ENCODE data around the gene VEZT.
"Not testable (repeated sequence)": the region's sequence is repeated elsewhere in the genome, so short reads cannot be mapped to it uniquely, and the experiment has no call there.

VEZT gene

GRCh38 chr12:95224202-95225170 is 6.9 kb downstream of the VEZT start:
- TF ChIP-seq POLR2A (IDR thresholded peaks at IDR 0.05; ENCODE audit: low read length) (no peak), GATA1 (IDR thresholded peaks at IDR 0.05; ENCODE audit: low read depth, low read length) (no peak)

DNA sequence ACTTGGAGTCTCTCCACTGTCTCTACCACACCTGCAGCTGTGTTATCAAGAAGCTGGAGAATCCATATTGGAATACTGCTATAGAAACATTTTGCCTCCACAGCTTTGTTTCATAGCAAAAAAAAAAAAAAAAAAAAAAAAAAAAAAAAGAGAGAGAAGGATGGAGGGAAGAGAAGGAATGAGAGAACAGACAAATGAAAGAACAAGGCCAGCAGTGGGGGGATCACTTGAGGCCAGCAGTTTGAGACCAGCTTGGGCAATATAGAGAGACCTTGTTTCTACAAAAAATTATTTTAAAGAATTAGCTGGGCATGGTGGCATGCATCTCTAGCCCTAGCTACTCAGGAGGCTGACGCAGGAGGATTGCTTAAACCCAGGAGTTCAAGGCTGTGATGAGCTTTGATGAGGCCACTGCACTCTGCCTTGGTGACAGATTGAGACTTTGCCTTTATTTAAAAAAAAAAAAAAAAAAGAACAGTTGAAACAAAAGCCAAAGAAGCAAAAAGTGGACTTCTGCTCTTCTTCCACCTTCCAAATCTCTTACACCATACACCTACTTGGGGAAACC is 8.1 kb downstream of the VEZT start:
- no peak for DNase-seq
- TF ChIP-seq GATA1 (IDR thresholded peaks at IDR 0.05; ENCODE audit: low read depth, low read length) (no peak), POLR2A (IDR thresholded peaks at IDR 0.05; ENCODE audit: low read length) (no peak)

More at GRCh38 chr12:95224202-95225170, 6.9 kb downstream of the VEZT start:
- peak; percentile 81 to 89 for DNase-seq

DNA sequence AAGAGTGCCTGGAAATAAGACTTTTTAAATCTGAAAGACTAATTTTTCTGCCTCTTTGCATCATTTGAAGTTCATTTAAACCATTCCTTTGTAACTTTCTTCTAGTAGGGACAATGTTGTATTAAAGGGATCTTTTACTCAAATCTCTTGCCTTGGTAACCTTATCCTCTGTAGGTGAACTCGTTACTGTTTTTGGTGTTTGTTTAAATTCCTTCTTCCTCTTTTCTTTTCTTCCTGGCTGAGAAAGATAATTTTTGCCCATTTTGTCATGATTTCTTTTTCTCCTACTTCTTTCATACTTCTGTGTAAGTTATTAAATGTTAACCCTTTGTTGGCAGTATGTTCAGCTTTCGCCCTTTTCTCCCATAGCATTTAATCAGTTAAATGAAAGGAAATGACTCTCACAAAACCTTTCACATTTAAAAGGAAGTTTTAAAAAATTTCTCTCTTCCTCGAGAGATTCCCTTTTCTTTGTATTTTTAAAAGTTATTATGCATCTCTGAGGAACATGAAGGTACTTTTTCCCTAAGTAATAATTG is 10.3 kb downstream of the VEZT start:
- DNase-seq, result no peak
- TF ChIP-seq POLR2A (IDR thresholded peaks at IDR 0.05; ENCODE audit: low read length), result no peak
- TF ChIP-seq GATA1 (IDR thresholded peaks at IDR 0.05; ENCODE audit: low read depth, low read length), result no peak

DNA sequence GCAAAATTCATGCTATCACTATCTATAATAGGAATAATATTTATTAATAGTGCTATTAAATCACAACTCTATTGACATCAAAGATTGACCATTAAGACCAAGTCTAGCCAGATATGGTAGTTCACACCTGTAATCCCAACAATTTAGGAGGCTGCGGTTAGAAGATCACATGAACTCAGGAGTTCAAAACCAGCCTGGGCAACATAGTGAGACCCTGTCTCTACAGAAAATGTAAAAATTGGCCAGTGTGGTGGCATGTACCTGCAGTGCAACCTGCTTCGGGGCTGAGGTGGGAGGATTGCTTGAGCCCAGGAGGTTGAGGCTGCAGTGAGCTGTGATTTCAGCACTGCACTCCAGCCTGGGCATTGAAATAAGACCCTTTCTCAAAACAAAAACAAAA is 11.0 kb downstream of the VEZT start:
- DNase-seq, result no peak
- TF ChIP-seq POLR2A (IDR thresholded peaks at IDR 0.05; ENCODE audit: low read length), result no peak

DNA sequence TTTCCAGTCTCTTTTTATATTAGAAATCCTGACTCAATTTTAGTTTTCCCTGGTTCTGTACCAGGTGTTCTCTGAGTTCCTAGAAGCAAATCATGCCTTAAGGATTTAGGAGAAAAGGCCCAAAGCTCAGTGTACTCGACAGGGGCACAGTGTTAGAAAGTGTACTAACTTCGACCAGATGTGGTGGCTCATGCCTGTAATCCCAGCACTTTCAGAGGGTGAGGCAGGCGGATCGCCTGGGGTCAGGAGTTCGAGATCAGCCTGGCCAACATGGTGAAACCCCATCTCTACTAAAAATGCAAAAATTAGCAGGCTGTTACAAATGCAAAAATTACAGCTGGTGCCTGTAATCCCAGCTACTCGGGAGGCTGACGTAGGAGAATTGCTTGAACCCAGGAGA is 12.0 kb downstream of the VEZT start:
- DNase-seq, result no peak

GRCh38 chr12:95230313-95230712 is 12.7 kb downstream of the VEZT start:
- TF ChIP-seq POLR2A (IDR thresholded peaks at IDR 0.05; ENCODE audit: low read length) (no peak), GATA1 (IDR thresholded peaks at IDR 0.05; ENCODE audit: low read depth, low read length) (no peak)
- DNase-seq, result no peak

More for the DNA sequence above, 12.0 kb downstream of the VEZT start:
- no peak for TF ChIP-seq GATA1 (IDR thresholded peaks at IDR 0.05; ENCODE audit: low read depth, low read length)
- no peak for TF ChIP-seq POLR2A (IDR thresholded peaks at IDR 0.05; ENCODE audit: low read length)

DNA sequence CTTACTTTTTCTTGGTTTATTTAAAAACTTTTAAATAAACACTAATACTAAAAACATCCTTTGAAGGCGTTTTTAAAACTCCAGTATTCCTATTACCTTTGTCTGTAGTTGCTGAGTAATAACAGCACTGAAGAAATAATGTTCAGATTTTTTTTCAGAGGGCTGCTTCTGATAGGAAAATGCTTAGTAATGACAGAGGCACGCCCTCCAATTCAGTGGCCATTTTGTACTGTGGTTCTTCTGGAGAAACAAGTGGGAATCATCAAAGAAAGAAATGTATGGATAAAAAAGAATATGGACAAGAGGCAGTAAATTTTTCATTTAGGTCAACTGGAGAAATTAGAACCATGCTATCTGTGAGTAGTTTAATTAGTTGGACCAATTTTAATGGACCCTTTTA is 13.6 kb downstream of the VEZT start:
- DNase-seq, result peak; percentile 80 to 84
- no peak for TF ChIP-seq POLR2A (IDR thresholded peaks at IDR 0.05; ENCODE audit: low read length)
- TF ChIP-seq GATA1 (IDR thresholded peaks at IDR 0.05; ENCODE audit: low read depth, low read length), result no peak

GRCh38 chr12:95234187-95234586 is 16.6 kb downstream of the VEZT start:
- DNase-seq, result not testable (repeated sequence)

- not testable (repeated sequence) for DNase-seq
Measured at GRCh38 chr12:95235621-95236020, 18.0 kb downstream of the VEZT start.

GRCh38 chr12:95237315-95237714 is 19.7 kb downstream of the VEZT start:
- no peak for TF ChIP-seq POLR2A (IDR thresholded peaks at IDR 0.05; ENCODE audit: low read length)
- TF ChIP-seq GATA1 (IDR thresholded peaks at IDR 0.05; ENCODE audit: low read depth, low read length), result no peak
- DNase-seq, result no peak

- no peak for DNase-seq
Measured at GRCh38 chr12:95238150-95238549, 20.5 kb downstream of the VEZT start.

DNA sequence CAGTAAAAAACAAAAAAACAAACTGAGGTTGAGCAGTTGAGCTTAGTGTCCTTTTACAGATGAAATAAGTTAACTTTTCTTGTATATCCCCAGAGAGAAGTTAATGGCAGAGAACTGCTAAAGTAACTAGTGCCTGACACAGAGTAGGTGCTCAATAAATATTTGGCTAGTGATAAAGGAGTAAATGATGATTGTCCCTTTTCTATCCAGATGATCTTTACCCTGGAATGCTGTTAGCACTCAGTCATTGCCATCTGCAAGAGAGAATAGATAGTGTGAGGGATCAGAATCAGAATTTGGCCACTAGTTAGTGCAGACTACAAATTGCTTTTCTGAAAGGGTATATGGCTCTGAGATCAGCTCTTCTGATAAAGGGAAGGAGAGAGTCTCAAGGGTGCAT is 21.6 kb downstream of the VEZT start:
- DNase-seq, result no peak
- TF ChIP-seq GATA1 (IDR thresholded peaks at IDR 0.05; ENCODE audit: low read depth, low read length), result no peak
- no peak for TF ChIP-seq POLR2A (IDR thresholded peaks at IDR 0.05; ENCODE audit: low read length)

More at GRCh38 chr12:95238150-95238549, 20.5 kb downstream of the VEZT start:
- TF ChIP-seq POLR2A (IDR thresholded peaks at IDR 0.05; ENCODE audit: low read length) (no peak), GATA1 (IDR thresholded peaks at IDR 0.05; ENCODE audit: low read depth, low read length) (no peak)

GRCh38 chr12:95239835-95240234 is 22.2 kb downstream of the VEZT start:
- DNase-seq, result not testable (repeated sequence)

- TF ChIP-seq GATA1 (IDR thresholded peaks at IDR 0.05; ENCODE audit: low read depth, low read length), result no peak
- no peak for TF ChIP-seq POLR2A (IDR thresholded peaks at IDR 0.05; ENCODE audit: low read length)
- no peak for DNase-seq
Measured at GRCh38 chr12:95240556-95240955, 22.9 kb downstream of the VEZT start.

DNA sequence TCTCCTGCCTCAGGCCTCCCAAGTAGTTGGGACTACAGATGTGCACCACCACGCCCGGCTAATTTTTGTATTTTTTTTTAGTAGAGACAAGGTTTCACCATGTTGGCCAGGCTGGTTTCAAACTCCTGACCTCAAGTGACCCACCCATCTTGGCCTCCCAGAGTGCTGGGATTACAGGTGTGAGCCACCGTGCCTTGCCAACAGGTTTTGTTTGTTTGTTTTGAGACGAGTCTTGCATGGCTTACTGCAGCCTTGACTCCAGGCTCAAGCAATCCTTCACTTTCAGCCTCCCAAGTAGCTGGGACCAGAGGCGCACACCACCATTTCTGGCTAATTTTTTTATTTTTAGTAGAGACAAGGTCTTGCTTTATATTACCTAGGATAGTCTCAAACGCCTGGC is 23.5 kb downstream of the VEZT start:
- DNase-seq, result not testable (repeated sequence)
